K562 (cell line): Measurements from ENCODE around the gene C9orf50. TPM values are rescaled to one million over a fixed set of nuclear protein-coding genes. Genes with fewer than 3 reads are reported as not detected.

Experiments used
- CBX1 ChIP-seq: sonication (generic); IDR thresholded peaks from 2 replicates; pipeline ENCODE4 v1.6.1; 2016; ENCODE audit warnings: antibody characterized with exemption, low read depth, mild to moderate bottlenecking
- KLF13 ChIP-seq: fragments of 450-650 bp; IDR thresholded peaks from 2 replicates; pipeline ENCODE4 v1.6.1; 2016; ENCODE audit warnings: missing genetic modification characterization, low read depth, mild to moderate bottlenecking, missing compliant biosample characterization, moderate library complexity, borderline replicate concordance
- MYNN ChIP-seq, 2 experiments: sonication (generic); formaldehyde crosslinking in 1 of 2; IDR thresholded peaks; 2 replicates each; pipeline versions ENCODE4 v1.5.0 to v1.6.1; 2016 to 2020; ENCODE audit warnings: antibody characterized with exemption in 1 of 2, missing genetic modification reagents in 1 of 2
- NFATC3 ChIP-seq: fragments of 450-650 bp; IDR thresholded peaks from 2 replicates; pipeline ENCODE4 v1.6.1; 2017; ENCODE audit warnings: mild to moderate bottlenecking
- RBBP5 ChIP-seq: fragments of 200-600 bp; sonication (generic); IDR thresholded peaks from 2 replicates; pipeline ENCODE4 v1.6.1; 2012; ENCODE audit warnings: borderline replicate concordance, mild to moderate bottlenecking, low read length, control low read depth, inconsistent platforms; ENCODE audit not compliant: insufficient read depth, poor library complexity, severe bottlenecking
- RBM17 ChIP-seq: fragments of 200-400 bp; formaldehyde crosslinking; IDR thresholded peaks from 2 replicates; pipeline ENCODE4 v1.6.1; 2017; ENCODE audit warnings: low read depth, mild to moderate bottlenecking, low read length, borderline replicate concordance
- SMARCA5 ChIP-seq: fragments of 450-650 bp; IDR thresholded peaks from 2 replicates; pipeline ENCODE4 v1.6.1; 2016
- polyA plus RNA-seq, 8 experiments: library from polyadenylated mRNA; depleted of rRNA in 4 of 8; stranded (reverse) in 5 of 8; unstranded in 3 of 8; fragments of >200 nt; fragmentation: Nextera tagmentation in 2 of 8; fragmentation: Illumina TruSeq in 1 of 8; extraction: Ambion mirVana in 2 of 8; extraction: Trizol in 1 of 8; gene quantifications; 2 replicates each; pipeline versions ENCODE4 v1.2.1 to v1.2.3, GENCODE V29; 2011 to 2014; ENCODE audit warnings: inconsistent platforms in 1 of 8, missing spikeins in 1 of 8
- total RNA-seq, 7 experiments: library from RNA; depleted of rRNA in 6 of 7; stranded (reverse); fragments of >200 nt in 6 of 7; fragmentation: Illumina TruSeq in 2 of 7; extraction: Trizol in 2 of 7; gene quantifications; 2 replicates each; pipeline versions ENCODE4 v1.2.1 to v1.2.3, GENCODE V29; 2011 to 2021; ENCODE audit warnings: low replicate concordance in 1 of 7
- TF ChIP-seq, protein P1 (sequence below): fragments of 450-650 bp; IDR thresholded peaks from 2 replicates; pipeline ENCODE4 v1.6.1; 2018; ENCODE audit not compliant: partially characterized antibody
- TF ChIP-seq, protein P2 (sequence below): fragments of 450-650 bp; formaldehyde crosslinking; IDR thresholded peaks from 2 replicates; pipeline ENCODE4 v1.4.0; 2020; ENCODE audit warnings: mild to moderate bottlenecking, mixed read lengths
- TF ChIP-seq, protein P3 (sequence below): sonication (generic); formaldehyde crosslinking; IDR thresholded peaks from 2 replicates; pipeline ENCODE4 v1.8.0; 2022; ENCODE audit warnings: mild to moderate bottlenecking, missing genetic modification reagents
- TF ChIP-seq, protein P4 (sequence below): fragments of 250-450 bp; sonication (Bioruptor Pico); IDR thresholded peaks from 2 replicates; pipeline ENCODE4 v1.4.0; 2020

Gene C9orf50
- total and polyA plus RNA-seq, 9 of the 15 experiments (the other 6 are each of a cell fraction or from before 2014, with no cell fraction given), result not detected

DNA sequence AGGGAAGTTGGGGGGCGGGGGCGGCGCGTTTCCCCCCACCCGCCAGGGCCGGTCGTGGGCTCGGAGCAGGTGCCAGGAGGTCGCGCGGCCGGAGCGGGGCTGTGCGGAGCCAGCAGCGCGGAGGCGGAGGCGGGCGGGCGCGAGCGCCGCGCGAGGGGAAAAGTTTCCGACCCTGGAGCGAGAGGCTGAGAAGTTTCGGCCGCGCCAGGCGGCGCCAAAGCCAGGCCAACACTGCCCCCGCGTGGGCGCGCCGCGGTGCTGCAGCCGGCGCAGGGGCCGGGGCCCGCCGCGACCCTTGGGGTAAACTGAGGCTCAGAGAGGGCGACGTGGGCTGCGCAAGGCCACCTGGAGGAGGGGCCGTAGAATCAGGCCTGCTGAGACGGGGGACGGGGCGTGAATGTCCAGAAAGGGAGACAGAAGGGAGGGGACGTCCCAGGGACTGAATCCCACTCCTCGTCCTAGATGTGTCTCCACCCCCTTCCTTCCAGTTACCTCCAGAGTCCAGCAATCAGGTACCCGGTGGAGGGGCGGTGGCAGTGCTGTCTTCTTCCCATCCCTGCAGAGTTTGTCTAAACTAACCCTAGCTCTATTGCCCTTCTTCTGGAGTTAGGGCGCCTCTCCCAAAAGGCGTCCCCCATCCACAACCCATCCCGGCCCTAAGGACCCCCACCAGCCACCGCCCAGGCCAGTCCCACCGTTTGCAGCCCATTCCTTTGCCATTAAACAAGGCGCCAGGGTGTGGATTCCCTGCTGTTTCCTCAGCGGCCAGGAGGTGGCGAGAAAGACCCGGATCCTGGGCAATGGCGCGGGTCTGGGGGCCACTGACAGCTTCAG, 10.2 kb downstream of the C9orf50 start (continued):
- TF ChIP-seq, protein P1, sequence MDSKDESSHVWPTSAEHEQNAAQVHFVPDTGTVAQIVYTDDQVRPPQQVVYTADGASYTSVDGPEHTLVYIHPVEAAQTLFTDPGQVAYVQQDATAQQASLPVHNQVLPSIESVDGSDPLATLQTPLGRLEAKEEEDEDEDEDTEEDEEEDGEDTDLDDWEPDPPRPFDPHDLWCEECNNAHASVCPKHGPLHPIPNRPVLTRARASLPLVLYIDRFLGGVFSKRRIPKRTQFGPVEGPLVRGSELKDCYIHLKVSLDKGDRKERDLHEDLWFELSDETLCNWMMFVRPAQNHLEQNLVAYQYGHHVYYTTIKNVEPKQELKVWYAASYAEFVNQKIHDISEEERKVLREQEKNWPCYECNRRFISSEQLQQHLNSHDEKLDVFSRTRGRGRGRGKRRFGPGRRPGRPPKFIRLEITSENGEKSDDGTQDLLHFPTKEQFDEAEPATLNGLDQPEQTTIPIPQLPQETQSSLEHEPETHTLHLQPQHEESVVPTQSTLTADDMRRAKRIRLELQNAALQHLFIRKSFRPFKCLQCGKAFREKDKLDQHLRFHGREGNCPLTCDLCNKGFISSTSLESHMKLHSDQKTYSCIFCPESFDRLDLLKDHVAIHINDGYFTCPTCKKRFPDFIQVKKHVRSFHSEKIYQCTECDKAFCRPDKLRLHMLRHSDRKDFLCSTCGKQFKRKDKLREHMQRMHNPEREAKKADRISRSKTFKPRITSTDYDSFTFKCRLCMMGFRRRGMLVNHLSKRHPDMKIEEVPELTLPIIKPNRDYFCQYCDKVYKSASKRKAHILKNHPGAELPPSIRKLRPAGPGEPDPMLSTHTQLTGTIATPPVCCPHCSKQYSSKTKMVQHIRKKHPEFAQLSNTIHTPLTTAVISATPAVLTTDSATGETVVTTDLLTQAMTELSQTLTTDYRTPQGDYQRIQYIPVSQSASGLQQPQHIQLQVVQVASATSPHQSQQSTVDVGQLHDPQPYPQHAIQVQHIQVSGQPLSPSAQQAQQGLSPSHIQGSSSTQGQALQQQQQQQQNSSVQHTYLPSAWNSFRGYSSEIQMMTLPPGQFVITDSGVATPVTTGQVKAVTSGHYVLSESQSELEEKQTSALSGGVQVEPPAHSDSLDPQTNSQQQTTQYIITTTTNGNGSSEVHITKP, result no peak
- TF ChIP-seq RBM17 (no peak), CBX1 (0 out of 2 replicates have a peak, but pooled peaks have one; percentile 81), KLF13 (tag) (peak; percentile 55; the same call in 1 of the 2 replicates), NFATC3 (no peak), SMARCA5 (peak; percentile 63; the same call in 1 of the 2 replicates), RBBP5 (peak; percentile 63), MYNN (IDR thresholded peaks at IDR 0.05) (no peak), MYNN (CRISPR knock-in tag; IDR thresholded peaks at IDR 0.05) (no peak)
- TF ChIP-seq, protein P2, sequence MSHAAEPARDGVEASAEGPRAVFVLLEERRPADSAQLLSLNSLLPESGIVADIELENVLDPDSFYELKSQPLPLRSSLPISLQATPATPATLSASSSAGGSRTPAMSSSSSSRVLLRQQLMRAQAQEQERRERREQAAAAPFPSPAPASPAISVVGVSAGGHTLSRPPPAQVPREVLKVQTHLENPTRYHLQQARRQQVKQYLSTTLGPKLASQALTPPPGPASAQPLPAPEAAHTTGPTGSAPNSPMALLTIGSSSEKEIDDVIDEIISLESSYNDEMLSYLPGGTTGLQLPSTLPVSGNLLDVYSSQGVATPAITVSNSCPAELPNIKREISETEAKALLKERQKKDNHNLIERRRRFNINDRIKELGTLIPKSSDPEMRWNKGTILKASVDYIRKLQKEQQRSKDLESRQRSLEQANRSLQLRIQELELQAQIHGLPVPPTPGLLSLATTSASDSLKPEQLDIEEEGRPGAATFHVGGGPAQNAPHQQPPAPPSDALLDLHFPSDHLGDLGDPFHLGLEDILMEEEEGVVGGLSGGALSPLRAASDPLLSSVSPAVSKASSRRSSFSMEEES (CRISPR knock-in tag), result no peak
- TF ChIP-seq, protein P3, sequence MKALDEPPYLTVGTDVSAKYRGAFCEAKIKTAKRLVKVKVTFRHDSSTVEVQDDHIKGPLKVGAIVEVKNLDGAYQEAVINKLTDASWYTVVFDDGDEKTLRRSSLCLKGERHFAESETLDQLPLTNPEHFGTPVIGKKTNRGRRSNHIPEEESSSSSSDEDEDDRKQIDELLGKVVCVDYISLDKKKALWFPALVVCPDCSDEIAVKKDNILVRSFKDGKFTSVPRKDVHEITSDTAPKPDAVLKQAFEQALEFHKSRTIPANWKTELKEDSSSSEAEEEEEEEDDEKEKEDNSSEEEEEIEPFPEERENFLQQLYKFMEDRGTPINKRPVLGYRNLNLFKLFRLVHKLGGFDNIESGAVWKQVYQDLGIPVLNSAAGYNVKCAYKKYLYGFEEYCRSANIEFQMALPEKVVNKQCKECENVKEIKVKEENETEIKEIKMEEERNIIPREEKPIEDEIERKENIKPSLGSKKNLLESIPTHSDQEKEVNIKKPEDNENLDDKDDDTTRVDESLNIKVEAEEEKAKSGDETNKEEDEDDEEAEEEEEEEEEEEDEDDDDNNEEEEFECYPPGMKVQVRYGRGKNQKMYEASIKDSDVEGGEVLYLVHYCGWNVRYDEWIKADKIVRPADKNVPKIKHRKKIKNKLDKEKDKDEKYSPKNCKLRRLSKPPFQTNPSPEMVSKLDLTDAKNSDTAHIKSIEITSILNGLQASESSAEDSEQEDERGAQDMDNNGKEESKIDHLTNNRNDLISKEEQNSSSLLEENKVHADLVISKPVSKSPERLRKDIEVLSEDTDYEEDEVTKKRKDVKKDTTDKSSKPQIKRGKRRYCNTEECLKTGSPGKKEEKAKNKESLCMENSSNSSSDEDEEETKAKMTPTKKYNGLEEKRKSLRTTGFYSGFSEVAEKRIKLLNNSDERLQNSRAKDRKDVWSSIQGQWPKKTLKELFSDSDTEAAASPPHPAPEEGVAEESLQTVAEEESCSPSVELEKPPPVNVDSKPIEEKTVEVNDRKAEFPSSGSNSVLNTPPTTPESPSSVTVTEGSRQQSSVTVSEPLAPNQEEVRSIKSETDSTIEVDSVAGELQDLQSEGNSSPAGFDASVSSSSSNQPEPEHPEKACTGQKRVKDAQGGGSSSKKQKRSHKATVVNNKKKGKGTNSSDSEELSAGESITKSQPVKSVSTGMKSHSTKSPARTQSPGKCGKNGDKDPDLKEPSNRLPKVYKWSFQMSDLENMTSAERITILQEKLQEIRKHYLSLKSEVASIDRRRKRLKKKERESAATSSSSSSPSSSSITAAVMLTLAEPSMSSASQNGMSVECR, result no peak
- TF ChIP-seq, protein P4, sequence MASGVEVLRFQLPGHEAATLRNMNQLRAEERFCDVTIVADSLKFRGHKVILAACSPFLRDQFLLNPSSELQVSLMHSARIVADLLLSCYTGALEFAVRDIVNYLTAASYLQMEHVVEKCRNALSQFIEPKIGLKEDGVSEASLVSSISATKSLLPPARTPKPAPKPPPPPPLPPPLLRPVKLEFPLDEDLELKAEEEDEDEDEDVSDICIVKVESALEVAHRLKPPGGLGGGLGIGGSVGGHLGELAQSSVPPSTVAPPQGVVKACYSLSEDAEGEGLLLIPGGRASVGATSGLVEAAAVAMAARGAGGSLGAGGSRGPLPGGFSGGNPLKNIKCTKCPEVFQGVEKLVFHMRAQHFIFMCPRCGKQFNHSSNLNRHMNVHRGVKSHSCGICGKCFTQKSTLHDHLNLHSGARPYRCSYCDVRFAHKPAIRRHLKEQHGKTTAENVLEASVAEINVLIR (CRISPR knock-in tag), result no peak
